ENCODE measurements around the gene ICE1.
"Not testable (repeated sequence)": the region's sequence is repeated elsewhere in the genome, so short reads cannot be mapped to it uniquely, and the experiment has no call there.

The ICE1 gene

GRCh38 chr5:5494489-5495402, 72.3 kb downstream of the ICE1 start:
- peak; percentile 72 for DNase-seq

- no peak for DNase-seq
These were observed 74.8 kb downstream of the ICE1 start for GRCh38 chr5:5497152-5497788.

GRCh38 chr5:5499442-5499841, 77.0 kb downstream of the ICE1 start:
- DNase-seq: no peak

GRCh38 chr5:5504325-5504724, 81.8 kb downstream of the ICE1 start:
- no peak for DNase-seq

GRCh38 chr5:5505815-5506214, 83.3 kb downstream of the ICE1 start:
- no peak for DNase-seq

- no peak for DNase-seq
These were observed 85.9 kb downstream of the ICE1 start for GRCh38 chr5:5508391-5508790.

- no peak for DNase-seq
These were observed 89.5 kb downstream of the ICE1 start for GRCh38 chr5:5511904-5512416.

- DNase-seq: no peak
These were observed 90.1 kb downstream of the ICE1 start for GRCh38 chr5:5512543-5512942.

- not testable (repeated sequence) for DNase-seq
These were observed 98.1 kb downstream of the ICE1 start for GRCh38 chr5:5520622-5521021.

GRCh38 chr5:5521029-5521428, 98.6 kb downstream of the ICE1 start:
- no peak for DNase-seq

GRCh38 chr5:5521478-5521877, 99.0 kb downstream of the ICE1 start:
- no peak for DNase-seq

- DNase-seq: no peak
These were observed 99.9 kb downstream of the ICE1 start for GRCh38 chr5:5522336-5522735.

GRCh38 chr5:5523066-5523505, 100.6 kb downstream of the ICE1 start:
- no peak for DNase-seq

- no peak for DNase-seq
These were observed 101.8 kb downstream of the ICE1 start for GRCh38 chr5:5524327-5524726.

- DNase-seq: no peak
These were observed 108.9 kb downstream of the ICE1 start for GRCh38 chr5:5531371-5531770.

GRCh38 chr5:5532306-5533076, 110.0 kb downstream of the ICE1 start:
- DNase-seq: no peak

GRCh38 chr5:5533927-5534326, 111.5 kb downstream of the ICE1 start:
- DNase-seq: no peak

GRCh38 chr5:5534333-5534732, 111.9 kb downstream of the ICE1 start:
- DNase-seq: no peak

- no peak for DNase-seq
These were observed 114.4 kb downstream of the ICE1 start for GRCh38 chr5:5536871-5537270.

GRCh38 chr5:5537426-5537825, 114.9 kb downstream of the ICE1 start:
- DNase-seq: no peak

- no peak for DNase-seq
These were observed 117.1 kb downstream of the ICE1 start for GRCh38 chr5:5539590-5539989.

Measured in stimulated activated CD4-positive, alpha-beta T cell treated with anti-CD3 and anti-CD28 coated beads, Interleukin-1b, Interleukin-23, amount 100 ng/mL, for 48 hours (primary cell).